DMS53 treated with DMSO at 0.1 percent for 48 hours (cell line): Measurements from ENCODE around the gene ASTL.
A peak's percentile ranks its signal among the peaks of the same experiment; 100 is the strongest.

Experiments
- DNase-seq: peaks from one replicate; lab custom pipeline; 2025; ENCODE audit not compliant: unreplicated experiment; lab: John Stamatoyannopoulos, UW

ASTL gene

GRCh38 chr2:96114546-96114902, 23.8 kb downstream of the ASTL start:
- DNase-seq, result no peak

GRCh38 chr2:96113951-96114350, 24.4 kb downstream of the ASTL start:
- DNase-seq, result no peak

- DNase-seq, result no peak
Measured at GRCh38 chr2:96113367-96113677, 25.0 kb downstream of the ASTL start.

GRCh38 chr2:96112501-96113366, 25.6 kb downstream of the ASTL start:
- no peak for DNase-seq

- DNase-seq, result peak; percentile 21
Measured at GRCh38 chr2:96111823-96112500, 26.3 kb downstream of the ASTL start.

GRCh38 chr2:96111257-96111640, 27.1 kb downstream of the ASTL start:
- no peak for DNase-seq

- no peak for DNase-seq
Measured at GRCh38 chr2:96110621-96111256, 27.6 kb downstream of the ASTL start.

GRCh38 chr2:96109931-96110511, 28.3 kb downstream of the ASTL start:
- DNase-seq, result no peak

- DNase-seq, result no peak
Measured at GRCh38 chr2:96109361-96109680, 29.0 kb downstream of the ASTL start.

- DNase-seq, result no peak
Measured at GRCh38 chr2:96108541-96109360, 29.6 kb downstream of the ASTL start.

- no peak for DNase-seq
Measured at GRCh38 chr2:96108151-96108540, 30.2 kb downstream of the ASTL start.

- DNase-seq, result no peak
Measured at GRCh38 chr2:96107708-96108065, 30.6 kb downstream of the ASTL start.

GRCh38 chr2:96106991-96107707, 31.2 kb downstream of the ASTL start:
- no peak for DNase-seq

GRCh38 chr2:96105994-96106715, 32.1 kb downstream of the ASTL start:
- no peak for DNase-seq

GRCh38 chr2:96105152-96105915, 33.0 kb downstream of the ASTL start:
- no peak for DNase-seq

GRCh38 chr2:96104487-96104861, 33.8 kb downstream of the ASTL start:
- no peak for DNase-seq

- DNase-seq, result no peak
Measured at GRCh38 chr2:96103761-96104486, 34.4 kb downstream of the ASTL start.

- DNase-seq, result no peak
Measured at GRCh38 chr2:96103187-96103601, 35.1 kb downstream of the ASTL start.
